ENCODE results near the gene HECW1. TPM values are rescaled to one million over a fixed set of nuclear protein-coding genes. Genes with fewer than 3 reads are reported as not detected.

Gene HECW1
- total RNA-seq, 4 donors from 2014 or later = 0.06 to 0.99 (median 0.27) TPM

DNA sequence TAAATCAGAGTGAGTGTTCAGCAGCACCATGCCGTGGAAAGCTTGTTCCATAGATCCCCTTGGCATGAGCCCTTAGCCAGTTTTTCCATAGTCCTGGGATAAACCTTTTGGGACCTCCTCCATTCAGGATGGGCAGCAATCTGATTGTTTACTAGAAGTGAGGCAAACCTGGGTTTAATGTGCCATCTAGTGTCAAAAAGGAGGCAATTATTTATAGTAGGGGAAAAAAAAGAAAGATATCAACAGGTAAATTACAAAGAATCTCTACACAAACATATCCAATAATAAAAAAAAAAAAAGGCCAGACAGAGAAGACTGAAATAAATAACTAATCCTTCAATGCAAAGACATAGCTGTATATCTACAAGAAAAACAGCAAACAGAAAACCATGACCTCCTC lies 241.5 kb downstream of the HECW1 start:
- H3K36me3 ChIP-seq = no peaks in the 10 kb centered on the region
- 92% methylated on average over 1 of the region's 1 CpG for WGBS
- H3K27me3 ChIP-seq = peaks cover 0 to 6% (median 0%) of the 10 kb centered on the region in 4 donors
- H3K9me3 ChIP-seq = peaks cover 0 to 7% (median 1%) of the 10 kb centered on the region in 4 donors
- no peaks in the 10 kb centered on the region for H3K4me1 ChIP-seq
- intact Hi-C loops (cut with DNase I) = no loop called here
- TF ChIP-seq POLR2A (IDR thresholded peaks at IDR 0.05; ENCODE audit: low read depth) = no peak
- TF ChIP-seq POLR2AphosphoS5 (IDR thresholded peaks at IDR 0.05) = no peak
- TF ChIP-seq, protein P1, sequence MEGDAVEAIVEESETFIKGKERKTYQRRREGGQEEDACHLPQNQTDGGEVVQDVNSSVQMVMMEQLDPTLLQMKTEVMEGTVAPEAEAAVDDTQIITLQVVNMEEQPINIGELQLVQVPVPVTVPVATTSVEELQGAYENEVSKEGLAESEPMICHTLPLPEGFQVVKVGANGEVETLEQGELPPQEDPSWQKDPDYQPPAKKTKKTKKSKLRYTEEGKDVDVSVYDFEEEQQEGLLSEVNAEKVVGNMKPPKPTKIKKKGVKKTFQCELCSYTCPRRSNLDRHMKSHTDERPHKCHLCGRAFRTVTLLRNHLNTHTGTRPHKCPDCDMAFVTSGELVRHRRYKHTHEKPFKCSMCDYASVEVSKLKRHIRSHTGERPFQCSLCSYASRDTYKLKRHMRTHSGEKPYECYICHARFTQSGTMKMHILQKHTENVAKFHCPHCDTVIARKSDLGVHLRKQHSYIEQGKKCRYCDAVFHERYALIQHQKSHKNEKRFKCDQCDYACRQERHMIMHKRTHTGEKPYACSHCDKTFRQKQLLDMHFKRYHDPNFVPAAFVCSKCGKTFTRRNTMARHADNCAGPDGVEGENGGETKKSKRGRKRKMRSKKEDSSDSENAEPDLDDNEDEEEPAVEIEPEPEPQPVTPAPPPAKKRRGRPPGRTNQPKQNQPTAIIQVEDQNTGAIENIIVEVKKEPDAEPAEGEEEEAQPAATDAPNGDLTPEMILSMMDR (IDR thresholded peaks at IDR 0.05) = no peak
- TF ChIP-seq EP300 (IDR thresholded peaks at IDR 0.05) = no peak
- no peak overlapping the region for H3K4me3 ChIP-seq
- H3K27ac ChIP-seq (replicated peaks in 1 of 4) = no peak overlapping the region
- no peak for DNase-seq (ENCODE audit: extremely low spot score)

DNA sequence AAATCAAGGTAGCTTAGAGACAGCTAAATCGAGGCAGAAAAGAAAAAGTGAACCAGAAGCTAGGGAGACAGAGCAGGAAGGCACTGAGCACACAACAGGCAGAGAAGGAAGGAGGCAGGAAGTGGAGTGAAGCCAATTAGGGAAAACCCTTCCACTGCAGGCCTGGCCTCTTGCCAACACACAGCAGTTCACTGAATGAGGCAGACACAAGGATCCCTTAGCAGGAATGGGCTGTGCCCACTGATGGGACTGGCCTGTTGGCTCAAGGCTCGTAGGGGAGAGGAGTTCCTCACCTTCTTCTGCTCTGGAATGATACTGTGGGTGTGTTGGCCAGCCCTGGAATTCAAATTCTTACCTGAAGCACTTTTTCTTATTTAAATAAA lies 250.2 kb downstream of the HECW1 start:
- H3K4me1 ChIP-seq = peaks cover 0 to 6% (median 3%) of the 10 kb centered on the region in 4 donors
- no peak overlapping the region for H3K27ac ChIP-seq (replicated peaks in 1 of 4)
- no peak overlapping the region for H3K4me3 ChIP-seq
- DNase-seq (ENCODE audit: extremely low spot score) = no peak
- intact Hi-C loops (cut with DNase I) = no loop called here
- 39% methylated on average over 2 of the region's 2 CpGs for WGBS
- TF ChIP-seq POLR2A (IDR thresholded peaks at IDR 0.05; ENCODE audit: low read depth) (no peak), POLR2AphosphoS5 (IDR thresholded peaks at IDR 0.05) (no peak), EP300 (IDR thresholded peaks at IDR 0.05) (no peak)
- TF ChIP-seq, protein P1 (IDR thresholded peaks at IDR 0.05) = no peak
- H3K9me3 ChIP-seq = no peaks in the 10 kb centered on the region
- H3K27me3 ChIP-seq = no peaks in the 10 kb centered on the region
- no peaks in the 10 kb centered on the region for H3K36me3 ChIP-seq

DNA sequence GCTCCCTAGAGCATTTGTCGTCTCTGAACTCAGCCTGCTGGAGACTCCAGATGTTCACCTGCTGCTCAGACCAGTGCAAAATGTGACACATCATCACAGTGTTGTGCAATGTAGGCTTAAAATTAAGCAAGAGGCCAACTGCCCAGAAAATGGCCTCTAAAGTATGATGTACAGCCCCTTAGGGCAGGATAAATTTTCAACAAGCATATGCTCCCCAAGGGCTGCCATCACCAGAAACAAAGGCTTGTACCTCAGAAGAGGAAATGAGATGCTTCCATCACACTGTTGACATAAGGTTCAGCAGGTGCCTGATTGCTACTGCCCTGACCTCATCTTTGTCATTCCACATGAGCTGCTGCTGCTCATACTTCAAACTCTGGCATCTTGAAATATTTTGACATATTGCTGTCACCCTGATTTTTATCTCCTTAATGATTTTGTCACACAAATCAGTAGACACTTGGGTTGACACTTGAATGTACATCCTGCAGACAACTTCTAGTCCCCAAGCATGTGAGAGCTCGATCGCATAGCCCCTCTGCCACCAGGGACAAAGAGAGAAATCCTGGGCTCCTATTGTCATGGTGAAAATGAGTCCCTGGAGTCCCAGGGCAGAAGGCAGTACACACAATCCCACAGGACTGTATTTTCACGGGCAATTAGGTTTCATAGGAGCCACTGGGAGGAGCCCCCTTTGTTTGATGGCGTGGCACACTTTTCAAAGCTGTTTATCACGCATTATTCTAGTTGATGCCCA lies 250.8 kb downstream of the HECW1 start:
- no peak for DNase-seq (ENCODE audit: extremely low spot score)
- H3K27me3 ChIP-seq = no peaks in the 10 kb centered on the region
- H3K9me3 ChIP-seq = no peaks in the 10 kb centered on the region
- no peak overlapping the region for H3K4me3 ChIP-seq
- H3K4me1 ChIP-seq = peaks cover 0 to 6% (median 3%) of the 10 kb centered on the region in 4 donors
- no peaks in the 10 kb centered on the region for H3K36me3 ChIP-seq
- 74% methylated on average over 6 of the region's 6 CpGs for WGBS
- H3K27ac ChIP-seq (replicated peaks in 1 of 4) = no peak overlapping the region
- TF ChIP-seq POLR2A (IDR thresholded peaks at IDR 0.05; ENCODE audit: low read depth) (no peak), EP300 (IDR thresholded peaks at IDR 0.05) (no peak), POLR2AphosphoS5 (IDR thresholded peaks at IDR 0.05) (no peak)
- TF ChIP-seq, protein P1 (IDR thresholded peaks at IDR 0.05) = no peak
- intact Hi-C loops (cut with DNase I) = no loop called here

DNA sequence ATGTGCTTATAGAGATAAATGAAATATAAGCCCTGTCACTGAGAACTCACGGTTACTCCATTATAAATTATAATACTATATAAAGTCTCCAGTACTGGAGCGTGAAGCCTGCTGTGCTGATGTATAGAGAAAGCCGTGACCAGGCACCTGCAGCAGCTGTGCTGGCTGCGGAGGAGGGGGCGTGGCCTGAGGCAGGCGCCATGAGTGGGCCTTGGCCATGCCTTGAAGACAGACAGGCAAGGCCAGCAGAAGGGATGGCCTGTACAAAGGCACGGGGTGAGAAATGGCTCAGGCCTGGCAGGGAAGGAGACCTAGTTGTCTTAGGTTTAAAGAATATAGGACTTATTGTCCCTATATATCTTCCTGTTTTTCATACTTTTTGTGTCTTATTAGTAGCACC lies 251.9 kb downstream of the HECW1 start:
- no peaks in the 10 kb centered on the region for H3K27me3 ChIP-seq
- DNase-seq (ENCODE audit: extremely low spot score) = no peak
- no peaks in the 10 kb centered on the region for H3K9me3 ChIP-seq
- TF ChIP-seq EP300 (IDR thresholded peaks at IDR 0.05) (no peak), POLR2A (IDR thresholded peaks at IDR 0.05; ENCODE audit: low read depth) (no peak), POLR2AphosphoS5 (IDR thresholded peaks at IDR 0.05) (no peak)
- TF ChIP-seq, protein P1 (IDR thresholded peaks at IDR 0.05) = no peak
- no peaks in the 10 kb centered on the region for H3K36me3 ChIP-seq
- intact Hi-C loops (cut with DNase I) = no loop called here
- H3K4me1 ChIP-seq = peaks cover 0 to 6% (median 3%) of the 10 kb centered on the region in 4 donors
- no peak overlapping the region for H3K4me3 ChIP-seq
- WGBS = 94% methylated on average over 7 of the region's 7 CpGs
- no peak overlapping the region for H3K27ac ChIP-seq (replicated peaks in 1 of 4)

Data from esophagus muscularis mucosa (tissue), 4 donors.